PC-3 (cell line): Measurements from ENCODE around the gene SYVN1. TPM values are rescaled to one million over a fixed set of nuclear protein-coding genes. Genes with fewer than 3 reads are reported as not detected.

ENCODE experiments used
- ATAC-seq: fragments of 200-7000 bp; cut with Tn5 transposase; 2 replicates; pipeline ENCODE4 v1.9.1; 2020; ENCODE audit warnings: mild to moderate bottlenecking, moderate library complexity
- BruUV-seq: library from RNA; stranded (reverse); fragments of 400-500 nt; replicated peaks from 2 replicates; lab custom pipeline; 2021; lab: Mats Ljungman, UMichigan
- CTCF ChIA-PET: fragments of 300-600 bp; sonication (Branson Sonifier 250); formaldehyde crosslinking; loops from one replicate; lab custom pipeline; 2022; ENCODE audit warnings: antibody characterized with exemption; lab: Charles Lee
- POLR2A ChIA-PET: fragments of 300-600 bp; sonication (Branson Sonifier 250); formaldehyde crosslinking; loops from one replicate; lab custom pipeline; 2022; ENCODE audit warnings: antibody characterized with exemption; ENCODE audit not compliant: unreplicated experiment; lab: Charles Lee
- DNase-seq: peaks from one replicate; pipeline ENCODE4 v3.0.0-alpha.2; 2015
- H2AFZ ChIP-seq: fragments of 300-600 bp; sonication (generic); 2 replicates; pipeline ENCODE4 v1.6.0; 2016; ENCODE audit warnings: antibody characterized with exemption, low read length
- H3F3A ChIP-seq: fragments of 300-600 bp; sonication (generic); one replicate; pipeline ENCODE4 v1.6.0; 2017; ENCODE audit warnings: antibody characterized with exemption, low read length, control low read depth, mild to moderate bottlenecking; ENCODE audit not compliant: unreplicated experiment
- H3K27ac ChIP-seq: fragments of 300-600 bp; sonication (generic); 2 replicates; pipeline ENCODE4 v1.5.1; 2016; ENCODE audit warnings: mild to moderate bottlenecking, low read length
- H3K27me3 ChIP-seq: fragments of 300-600 bp; sonication (generic); 2 replicates; pipeline ENCODE4 v1.6.1; 2016; ENCODE audit warnings: low read length, mixed read lengths
- H3K36me3 ChIP-seq: fragments of 300-600 bp; sonication (generic); 2 replicates; pipeline ENCODE4 v1.6.1; 2016; ENCODE audit warnings: low read depth, mixed run types, low read length, mixed read lengths
- H3K4me1 ChIP-seq: fragments of 300-600 bp; sonication (generic); 2 replicates; pipeline ENCODE4 v1.5.1; 2016; ENCODE audit warnings: low read length; ENCODE audit not compliant: insufficient read depth
- H3K4me2 ChIP-seq: fragments of 300-600 bp; sonication (generic); 2 replicates; pipeline ENCODE4 v1.6.0; 2016; ENCODE audit warnings: low read length
- H3K4me3 ChIP-seq: fragments of 300-600 bp; sonication (generic); 2 replicates; pipeline ENCODE4 v1.5.1; 2016; ENCODE audit warnings: mild to moderate bottlenecking, low read length, mixed read lengths
- H3K79me2 ChIP-seq: fragments of 300-600 bp; sonication (generic); 2 replicates; pipeline ENCODE4 v1.6.1; 2017; ENCODE audit warnings: low read length, mixed read lengths
- H3K9ac ChIP-seq: fragments of 300-600 bp; sonication (generic); 2 replicates; pipeline ENCODE4 v1.6.0; 2016; ENCODE audit warnings: mild to moderate bottlenecking, low read length
- H3K9me2 ChIP-seq: fragments of 300-600 bp; sonication (generic); replicated peaks from 2 replicates; pipeline ENCODE4 v1.6.1; 2016; ENCODE audit warnings: mixed run types, low read length, mixed read lengths
- H3K9me3 ChIP-seq: fragments of 300-600 bp; sonication (generic); 2 replicates; pipeline ENCODE4 v1.6.1; 2016; ENCODE audit warnings: low read length, mixed read lengths
- H4K20me1 ChIP-seq: fragments of 300-600 bp; sonication (generic); 2 replicates; pipeline ENCODE4 v1.6.1; 2016; ENCODE audit warnings: low read length, mixed read lengths
- CTCF ChIP-seq: fragments of 300-600 bp; sonication (generic); conservative IDR thresholded peaks from 2 replicates; pipeline ENCODE4 v1.5.1; 2017; ENCODE audit warnings: antibody characterized with exemption, low read depth, mild to moderate bottlenecking, low read length
- EZH2 ChIP-seq: fragments of 300-600 bp; sonication (generic); IDR thresholded peaks from one replicate; pipeline ENCODE4 v1.6.1; 2017; ENCODE audit warnings: antibody characterized with exemption, mild to moderate bottlenecking, low read length; ENCODE audit not compliant: unreplicated experiment
- EZH2phosphoT487 ChIP-seq: fragments of 300-600 bp; sonication (generic); IDR thresholded peaks from 2 replicates; pipeline ENCODE4 v1.6.1; 2018; ENCODE audit warnings: mild to moderate bottlenecking, antibody characterized with exemption, low read length, borderline replicate concordance
- intact Hi-C: fragments of 100-400 bp; cut with micrococcal nuclease; formaldehyde crosslinking; loops from 2 replicates; pipeline ENCODE4 v1.9.0; 2023
- total RNA-seq: library from RNA; depleted of rRNA; stranded (reverse); fragments of >200 nt; gene quantifications from 2 replicates; pipeline ENCODE4 v1.2.3, GENCODE V29; 2014

SYVN1 gene
- total RNA-seq, 1 experiment from 2014 or later = 22.3 TPM

- Histone ChIP-seq H3K4me3 (peak within 1 kb of the TSS; percentile 73), H3K9me3 (no peaks in the 10 kb centered on the region), H3K9me2 (no peaks in the 10 kb centered on the region), H3K4me1 (peaks cover 21% of the 10 kb centered on the region), H3K27me3 (no peaks in the 10 kb centered on the region), H2AFZ (peak within 1 kb of the TSS; percentile 35; the same call in 1 of the 2 replicates), H4K20me1 (no peaks in the 10 kb centered on the region), H3K36me3 (no peaks in the 10 kb centered on the region), H3K79me2 (peaks cover 18% of the 10 kb centered on the region), H3F3A (no peaks in the 10 kb centered on the region), H3K9ac (peak within 1 kb of the TSS; percentile 57), H3K4me2 (peak within 1 kb of the TSS; percentile 97), H3K27ac (no peak within 1 kb of the TSS)
- ATAC-seq (peak; percentile 81), DNase-seq (peak; percentile 98)
- TF ChIP-seq CTCF = no peak
- no peak for TF ChIP-seq EZH2phosphoT487
- TF ChIP-seq EZH2 = no peak
- intact Hi-C loops = no loop called here
- CTCF ChIA-PET = interaction anchor here (0.5 to 1.1 kb wide), 6 partner anchors 8 to 324 kb away, joined by 3 to 5 read pairs (median 4); partner anchors contain the start of genes MRPL49 and SAC3D1
- POLR2A ChIA-PET = interaction anchor here (0.6 to 1.0 kb wide), 4 partner anchors 10 to 333 kb away, joined by 3 to 4 read pairs (median 3); partner anchors contain the start of genes FAU, MRPL49 and SF1
- BruUV-seq = TSS peak; percentile 4
Observed at GRCh38 chr11:65111744-65112545, 22.4 kb downstream of the SYVN1 start, which contains the start of gene TM7SF2. TM7SF2 (plus strand) TSS chr11:65111872; CDS start chr11:65112016, 144 bp downstream.

GRCh38 chr11:65111159-65111743 is 23.1 kb downstream of the SYVN1 start:
- TF ChIP-seq EZH2phosphoT487 (no peak), CTCF (no peak), EZH2 (no peak)
- no peak for ATAC-seq
- Histone ChIP-seq H3K9me3 (no peaks in the 10 kb centered on the region), H3K4me1 (peaks cover 14% of the 10 kb centered on the region), H3K79me2 (peaks cover 11% of the 10 kb centered on the region), H2AFZ (no peak overlapping the region), H3K36me3 (no peaks in the 10 kb centered on the region), H3K9me2 (no peaks in the 10 kb centered on the region), H3K27me3 (no peaks in the 10 kb centered on the region), H3K9ac (no peak overlapping the region), H3K4me3 (no peak overlapping the region; the same call in 1 of the 2 replicates), H3K27ac (no peak overlapping the region), H4K20me1 (no peaks in the 10 kb centered on the region), H3F3A (no peaks in the 10 kb centered on the region), H3K4me2 (peak overlapping the region; percentile 97)
- ChIA-PET CTCF (interaction anchor here (0.5 to 1.3 kb wide), 4 partner anchors 11 to 323 kb away, joined by 3 to 5 read pairs (median 4); partner anchors contain the start of genes FAU and MRPL49), POLR2A (interaction anchor here (0.6 to 1.0 kb wide), 3 partner anchors 11 to 333 kb away, joined by 3 to 4 read pairs (median 3); partner anchors contain the start of genes FAU, MRPL49 and SF1)
- intact Hi-C loops = no loop called here
- no TSS peak for BruUV-seq
- no peak for DNase-seq
